ENCODE data around the gene SAMD8. TPM values are rescaled to one million over a fixed set of nuclear protein-coding genes. Genes with fewer than 3 reads are reported as not detected.

SAMD8 gene
- total RNA-seq, 1 experiment from 2014 or later, result 18.4 TPM

DNA sequence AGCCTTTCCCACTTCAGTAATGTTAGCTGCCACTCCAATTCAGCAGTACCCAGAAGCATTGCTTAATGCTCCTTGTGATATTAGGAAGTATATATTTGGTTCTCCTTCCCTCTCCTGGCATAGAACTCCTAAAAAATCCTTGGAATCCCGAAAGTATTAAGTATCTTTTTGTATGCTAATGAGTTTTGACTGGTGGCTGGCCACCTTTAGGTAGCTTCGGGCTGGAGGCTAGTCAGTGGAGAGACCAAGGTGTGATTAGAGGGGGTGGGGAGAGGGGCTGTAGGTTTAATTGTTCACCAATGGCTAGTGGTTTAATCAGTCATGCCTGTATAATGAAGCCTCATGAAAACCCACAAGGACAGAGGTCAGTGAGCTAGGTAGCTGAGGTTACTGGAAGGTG is 112.1 kb downstream of the SAMD8 start:
- no peak for DNase-seq (ENCODE audit: low spot score)

DNA sequence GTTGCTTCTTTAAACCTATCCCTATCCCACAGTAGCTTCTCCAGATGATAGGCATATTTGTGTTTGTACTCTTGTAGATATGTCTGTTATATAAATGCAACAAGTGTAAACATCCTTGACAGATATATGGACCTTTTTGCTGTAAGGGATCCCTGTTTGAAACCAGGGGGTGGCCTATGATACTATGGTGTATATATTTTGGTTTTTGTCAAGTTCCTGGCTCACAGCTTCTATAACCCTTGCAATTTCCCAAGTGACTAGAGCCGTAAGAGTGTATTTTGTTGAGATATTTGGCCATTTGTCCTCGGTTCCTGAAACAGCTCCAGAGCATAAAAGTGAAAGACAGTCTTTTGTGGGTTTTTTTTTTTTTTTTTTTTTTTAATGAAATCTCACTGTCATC is 114.6 kb downstream of the SAMD8 start:
- DNase-seq (ENCODE audit: low spot score), result no peak

DNA sequence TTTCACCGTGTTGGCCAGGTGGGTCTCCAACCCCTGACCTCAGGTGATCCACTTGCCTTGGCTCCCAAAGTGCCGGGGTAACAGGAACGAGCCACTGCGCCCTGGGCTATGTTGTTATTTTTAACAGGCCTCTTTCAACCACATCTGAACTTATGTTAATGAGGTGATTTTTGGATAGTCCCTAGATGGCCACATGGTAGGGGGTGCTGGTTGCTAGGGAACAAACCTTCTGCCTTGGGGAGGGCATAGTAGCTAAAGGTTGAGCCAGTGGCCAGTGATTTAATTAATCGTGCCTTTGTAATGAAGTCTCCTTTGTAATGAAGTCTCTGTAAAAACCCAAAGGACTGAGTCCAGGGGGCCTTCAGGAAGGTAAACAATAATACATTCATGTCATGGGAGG is 115.2 kb downstream of the SAMD8 start:
- no peak for DNase-seq (ENCODE audit: low spot score)

DNA sequence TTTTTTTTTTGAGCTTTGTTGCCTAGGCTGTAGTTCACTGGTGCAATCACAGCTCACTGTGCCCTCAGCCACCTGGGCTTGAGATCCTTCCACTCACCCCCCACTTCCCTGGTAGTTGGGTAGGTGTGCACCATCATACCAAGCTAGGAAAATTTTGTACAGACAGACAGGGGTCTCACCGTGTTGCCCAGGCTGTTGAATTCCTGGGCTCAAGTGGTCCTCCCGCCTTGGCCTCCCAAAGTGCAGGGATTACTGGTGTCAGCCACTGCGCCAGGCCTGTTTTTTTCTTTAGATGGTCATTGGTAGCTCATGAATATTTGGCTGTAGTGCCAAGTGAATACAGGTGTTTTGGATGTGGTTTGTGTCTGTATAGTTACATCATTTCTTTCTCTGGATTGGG is 116.8 kb downstream of the SAMD8 start:
- no peak for DNase-seq (ENCODE audit: low spot score)

DNA sequence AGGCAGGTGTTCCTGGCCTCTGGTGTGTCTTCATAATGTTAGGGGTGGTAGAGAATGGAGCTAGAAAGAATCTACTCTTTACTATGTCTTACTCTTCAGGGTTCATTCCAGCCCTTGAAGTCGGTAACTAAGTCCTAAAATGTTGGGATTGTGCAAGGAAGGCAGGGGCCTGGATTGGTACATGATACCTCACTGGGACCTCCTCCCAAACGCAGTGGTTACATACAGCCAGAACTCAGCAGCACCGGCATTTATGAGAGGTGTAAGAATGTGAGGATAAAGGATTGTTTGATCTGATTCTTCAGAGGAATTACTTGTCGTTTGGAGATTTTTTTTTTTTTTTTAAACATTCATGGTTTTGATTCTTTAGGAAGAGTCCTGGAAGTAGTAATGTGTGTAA is 117.4 kb downstream of the SAMD8 start:
- DNase-seq (ENCODE audit: low spot score), result no peak

DNA sequence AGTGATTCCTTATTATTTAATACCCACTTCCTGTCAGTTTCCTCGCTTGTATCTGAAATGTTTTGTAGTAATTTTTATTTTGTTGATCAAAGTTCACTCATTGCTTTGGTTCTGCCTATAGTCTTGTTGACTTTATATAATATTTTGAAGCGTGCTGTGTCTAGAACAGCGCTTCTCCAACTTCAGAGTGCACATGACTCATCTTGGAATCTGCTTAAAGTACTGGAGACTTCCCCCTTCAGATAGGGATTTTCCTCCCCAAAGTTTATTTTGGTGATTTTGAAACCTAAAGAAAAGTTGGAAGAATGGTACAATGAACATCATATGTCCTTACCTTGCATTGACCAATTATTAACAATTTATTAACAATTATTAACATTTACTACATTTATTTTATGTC is 118.5 kb downstream of the SAMD8 start:
- DNase-seq (ENCODE audit: low spot score), result no peak

DNA sequence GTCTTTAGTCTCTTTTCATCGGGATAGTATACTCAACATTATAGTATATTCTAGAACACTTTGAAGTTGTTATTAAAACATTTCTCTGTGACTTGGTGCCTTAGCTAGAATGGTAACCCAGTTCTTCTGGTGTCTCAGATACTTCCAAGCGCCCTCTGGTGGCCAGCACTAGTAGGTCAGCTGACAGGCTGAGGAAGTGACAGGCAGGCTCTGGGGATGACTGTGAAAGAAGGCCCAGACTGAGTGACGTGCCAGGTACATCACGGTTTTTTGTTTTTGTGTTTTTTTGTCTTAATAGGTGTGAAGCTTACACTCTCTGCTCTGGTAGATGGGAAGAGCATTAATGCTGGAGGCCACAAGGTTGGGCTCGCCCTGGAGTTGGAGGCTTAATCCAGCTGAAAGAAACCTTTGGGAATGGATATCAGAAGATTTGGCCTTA is 119.2 kb downstream of the SAMD8 start:
- DNase-seq (ENCODE audit: low spot score), result peak; percentile 85

Other genes with a start within 250 kb of the SAMD8 start
- 354 and 357 TPM in 2 replicates for gene VDAC2, start 99.1 kb downstream of the SAMD8 start, total RNA-seq (2014; rRNA removed; shearing (Covaris generic))
- 27.0 and 49.9 TPM in 2 replicates for gene COMTD1, start 124.3 kb downstream of the SAMD8 start, total RNA-seq (2014; rRNA removed; shearing (Covaris generic))

All from A172 (cell line).